Cerebellar cortex (tissue), 1 donor: ENCODE data around the gene LCOR.
A peak's percentile ranks its signal among the peaks of the same experiment; 100 is the strongest.

Source experiments
- DNase-seq: peaks from one replicate; pipeline ENCODE4 v3.0.0-alpha.2; 2015; ENCODE audit warnings: low spot score

Gene LCOR

DNA sequence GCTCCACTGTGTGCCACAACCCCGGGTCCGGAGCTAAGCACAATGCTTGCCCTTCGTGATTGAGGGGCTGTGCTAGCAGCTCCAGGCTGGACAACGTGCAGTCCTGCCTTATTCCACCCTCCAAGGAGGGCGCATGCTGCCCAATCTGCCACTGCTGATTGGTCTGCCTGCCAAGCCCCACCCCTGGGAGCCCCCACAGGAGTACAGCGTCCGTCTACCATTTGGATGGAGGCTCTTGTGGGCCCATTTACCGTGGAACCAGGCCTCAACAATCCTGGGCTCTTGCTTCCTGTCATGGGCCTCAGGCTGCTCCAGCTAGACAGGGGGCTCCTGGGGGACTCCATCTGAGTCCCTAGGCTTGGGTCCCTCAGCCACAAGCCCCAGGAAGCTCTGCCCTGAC lies 180.4 kb downstream of the LCOR start:
- no peak for DNase-seq

DNA sequence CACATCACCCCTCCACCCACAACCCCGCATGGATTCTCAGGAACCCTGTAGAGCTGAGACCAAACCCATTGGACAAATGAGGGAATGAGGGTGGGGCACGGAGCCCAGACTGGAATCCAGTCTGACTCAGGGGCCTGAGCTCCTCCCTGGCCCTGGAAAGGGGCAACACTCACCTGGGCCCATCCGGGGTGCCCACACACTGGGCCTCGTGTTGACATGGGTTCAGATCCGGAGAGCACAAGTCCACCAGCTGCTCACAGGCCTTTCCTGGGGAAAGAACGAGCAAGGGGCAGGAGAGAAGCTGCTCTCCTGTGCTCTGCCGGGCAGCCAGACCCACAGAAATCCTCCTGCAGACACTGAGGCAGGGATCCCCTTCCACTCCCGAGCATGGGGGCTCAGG lies 181.5 kb downstream of the LCOR start:
- no peak for DNase-seq

DNA sequence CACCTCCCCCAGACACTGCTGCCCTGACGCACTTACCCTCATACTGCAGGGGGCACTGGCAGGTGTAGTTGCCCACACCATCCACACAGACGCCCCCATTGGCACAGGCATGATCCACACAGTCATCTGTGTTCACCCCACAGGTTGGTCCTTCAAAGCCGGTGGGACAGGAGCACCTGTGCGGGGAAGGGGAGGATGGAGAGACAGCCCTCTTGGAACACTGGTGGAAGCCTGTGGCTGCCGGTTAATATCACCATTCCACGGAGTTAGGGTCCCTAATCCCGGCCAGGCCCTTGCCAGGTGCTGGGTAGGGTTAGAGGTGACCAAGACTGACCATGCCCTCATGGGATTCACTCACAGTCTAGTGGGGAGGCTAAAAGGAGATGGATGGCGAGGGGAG lies 181.9 kb downstream of the LCOR start:
- no peak for DNase-seq

DNA sequence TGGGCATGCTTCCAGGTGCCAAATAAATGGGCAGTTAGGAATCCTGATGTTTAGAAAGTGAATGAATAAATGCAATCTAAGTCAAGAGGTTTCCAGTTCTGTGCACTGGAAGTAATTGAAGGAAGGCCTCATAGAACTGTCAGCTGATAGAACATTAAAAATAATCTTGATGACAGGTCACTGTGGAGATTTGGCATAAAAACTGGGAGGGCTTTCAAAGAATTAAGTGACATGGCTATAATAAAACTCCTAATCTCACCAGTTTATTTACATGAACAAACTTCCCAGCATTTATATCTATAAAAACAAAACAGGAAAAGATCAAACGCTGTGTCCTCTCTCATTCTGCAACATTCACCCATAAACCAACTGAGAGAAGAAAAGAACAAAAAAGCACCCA lies 183.1 kb downstream of the LCOR start:
- DNase-seq, result no peak

DNA sequence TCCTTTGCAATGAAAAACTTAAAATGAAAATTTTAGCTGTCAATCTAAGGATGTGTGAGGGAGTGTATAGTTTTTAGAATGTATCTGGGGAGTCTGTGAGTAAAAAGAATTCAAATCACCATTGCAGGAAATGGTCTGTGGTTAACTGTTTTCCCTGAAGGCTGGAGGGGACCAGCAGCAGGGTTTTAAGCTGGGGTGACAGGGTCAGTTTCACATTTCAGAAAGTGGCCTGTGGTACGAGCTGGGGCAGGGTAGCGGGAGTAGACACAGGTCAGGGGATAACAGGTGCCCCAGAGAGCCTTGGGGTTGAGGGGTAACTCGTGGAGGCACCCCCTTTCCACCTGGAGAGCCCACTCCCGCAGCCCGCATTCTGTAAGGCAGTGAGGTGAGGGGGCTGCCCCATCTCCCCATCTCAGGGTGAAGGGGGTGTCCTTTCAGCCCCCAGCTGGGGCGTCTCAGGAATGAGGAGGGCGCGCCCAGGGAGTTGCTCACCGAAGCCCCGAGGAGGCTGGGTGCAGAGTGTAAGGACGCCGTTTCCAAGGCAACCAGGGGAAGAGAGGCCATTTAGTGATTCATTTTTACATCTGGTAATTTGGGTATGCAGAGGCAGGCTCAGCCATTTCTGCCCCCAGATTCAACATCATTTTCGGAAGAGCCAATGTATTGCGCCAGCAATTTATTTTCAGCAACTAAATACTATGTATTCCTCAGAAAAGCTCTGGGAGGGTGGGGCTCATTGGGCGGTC lies 184.8 kb downstream of the LCOR start:
- no peak for DNase-seq

DNA sequence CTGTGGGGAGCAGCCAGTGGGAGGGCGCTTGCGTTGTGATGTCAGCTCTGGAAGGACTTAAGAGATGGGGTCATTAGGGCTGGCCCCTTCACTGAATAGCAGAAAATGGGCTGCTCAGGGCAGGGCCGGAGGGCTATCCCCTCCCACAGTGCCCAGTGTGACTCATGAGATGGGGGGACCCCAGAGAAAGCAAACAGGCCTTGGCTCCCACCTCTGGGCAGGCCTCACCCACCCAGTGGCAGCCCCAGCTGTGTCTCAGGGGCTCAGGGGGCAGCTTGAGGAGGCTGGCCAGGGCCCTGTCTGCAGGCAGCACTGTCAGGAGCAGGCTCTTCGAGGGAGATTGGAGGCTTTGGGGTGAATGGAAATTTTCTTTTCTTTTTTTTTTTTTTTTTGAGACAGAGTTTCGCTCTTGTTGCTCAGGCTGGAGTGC lies 185.4 kb downstream of the LCOR start:
- no peak for DNase-seq

DNA sequence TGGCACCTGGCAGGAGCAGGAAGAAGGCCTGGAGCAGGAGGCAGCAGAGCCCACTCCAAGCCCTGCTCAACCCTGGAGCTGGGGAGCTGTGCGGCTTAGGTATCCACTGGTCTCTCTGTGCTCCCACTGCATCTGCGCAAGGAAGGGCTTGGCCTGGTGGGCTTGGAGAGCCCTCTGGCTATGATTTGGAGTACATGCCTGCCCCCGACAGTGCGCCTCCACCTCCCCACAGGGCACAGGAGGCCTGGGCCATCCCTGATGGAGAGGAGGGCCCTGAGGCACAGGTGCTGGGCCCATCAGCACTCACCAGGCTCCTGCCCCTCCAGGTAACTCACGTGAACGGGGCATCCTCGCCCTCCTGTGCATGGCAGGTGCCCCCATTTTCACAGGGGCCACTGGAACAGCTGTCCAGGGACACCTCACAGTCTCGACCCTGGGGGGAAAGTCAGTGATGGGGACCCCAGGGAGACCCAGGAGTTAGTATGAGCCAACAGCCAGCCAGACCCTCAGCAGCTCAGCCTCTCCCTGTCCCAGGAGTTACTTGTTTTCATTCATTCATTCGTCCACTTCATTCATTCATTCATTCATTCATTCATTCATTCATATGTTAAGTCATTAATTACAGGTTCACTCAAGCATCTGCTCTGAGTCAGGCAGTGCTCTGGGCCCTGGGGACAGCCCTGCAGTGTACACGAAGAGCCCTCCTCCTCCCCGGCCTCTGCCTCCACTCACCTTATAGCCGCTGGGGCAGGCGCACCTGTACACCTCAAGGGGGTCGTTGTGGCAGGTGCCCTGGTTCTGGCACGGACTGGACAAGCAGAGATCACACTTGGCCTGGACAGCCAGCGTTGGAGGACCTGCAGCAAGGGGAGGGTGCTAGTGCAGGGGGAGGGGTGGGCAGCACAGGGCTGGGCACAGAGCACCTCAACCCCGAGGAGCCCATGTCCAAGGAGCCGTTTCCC lies 186.4 kb downstream of the LCOR start:
- no peak for DNase-seq

DNA sequence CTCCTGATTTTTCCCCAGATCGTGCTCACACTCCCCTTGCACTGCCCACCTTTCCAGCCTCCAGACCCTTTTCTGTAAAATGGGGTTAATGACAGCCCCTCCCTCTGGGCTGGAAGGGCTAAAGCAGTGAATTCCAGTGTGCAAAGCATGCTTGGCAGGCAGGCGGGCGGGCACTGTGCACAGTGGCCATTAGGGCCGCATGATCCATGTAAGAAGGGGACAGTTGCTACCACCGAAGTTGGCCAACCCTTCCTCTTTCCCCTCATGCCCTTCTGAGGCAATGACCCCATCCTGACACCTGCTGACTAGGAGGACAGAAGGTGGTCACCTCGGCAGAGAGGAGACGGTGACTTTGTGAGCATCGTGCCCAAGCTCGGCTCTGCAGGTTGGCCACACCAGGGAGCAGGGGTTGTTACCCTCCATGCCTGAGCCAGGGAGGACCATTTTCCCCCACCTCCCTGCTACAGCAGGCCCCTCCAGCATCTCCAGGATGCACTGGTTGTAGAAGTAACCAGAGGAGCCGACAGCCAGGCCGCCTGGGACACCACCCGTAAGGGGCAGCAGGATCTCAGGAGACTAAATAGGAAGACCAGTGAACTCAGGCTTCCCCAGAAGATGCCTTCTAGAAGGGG lies 187.2 kb downstream of the LCOR start:
- no peak for DNase-seq

DNA sequence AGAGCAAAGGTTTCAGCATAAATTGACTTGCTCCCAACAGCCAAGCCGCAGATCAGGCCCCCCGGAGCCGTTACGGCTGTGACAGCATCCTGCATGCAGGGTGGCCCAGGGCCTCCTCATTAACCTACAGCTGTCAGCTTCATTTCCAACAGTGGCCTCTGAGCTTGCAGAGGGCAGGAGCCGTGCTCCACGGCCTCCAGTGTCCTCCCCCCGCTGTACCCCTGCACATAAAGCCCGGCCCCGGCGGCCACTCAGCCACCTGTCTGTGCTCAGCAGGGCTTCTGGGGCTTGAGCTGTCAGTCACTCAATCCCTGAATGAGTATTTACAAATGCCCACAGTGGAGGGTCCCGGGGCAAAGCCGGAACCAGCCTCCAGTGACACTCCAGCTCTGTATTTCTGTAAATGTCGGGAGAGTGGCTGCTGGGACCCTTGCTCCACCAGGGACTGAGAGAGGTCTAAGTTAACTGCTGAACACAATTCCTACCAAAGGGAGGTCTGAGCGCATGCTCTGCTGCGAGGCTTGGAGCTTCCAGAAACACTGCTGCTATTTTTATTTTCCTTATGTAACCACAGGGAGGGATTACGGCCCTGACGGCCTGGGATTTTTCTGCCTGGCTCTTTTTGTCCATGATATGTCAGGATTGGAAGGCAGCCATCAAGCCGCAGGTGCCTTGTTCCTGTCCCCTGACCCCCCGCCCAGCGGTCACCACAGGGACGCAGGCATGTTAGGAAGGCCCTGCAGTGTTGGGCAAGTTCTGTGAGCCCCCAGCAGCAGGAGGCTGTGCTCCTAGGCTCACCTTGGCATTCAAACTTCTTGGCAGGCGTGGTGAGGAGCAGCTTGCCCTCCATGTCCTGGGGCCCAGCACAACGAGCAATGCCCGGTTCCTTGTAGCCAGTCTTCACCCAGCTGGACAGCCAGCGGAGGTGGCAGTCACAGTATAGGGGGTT lies 188.6 kb downstream of the LCOR start:
- peak; percentile 97 for DNase-seq

DNA sequence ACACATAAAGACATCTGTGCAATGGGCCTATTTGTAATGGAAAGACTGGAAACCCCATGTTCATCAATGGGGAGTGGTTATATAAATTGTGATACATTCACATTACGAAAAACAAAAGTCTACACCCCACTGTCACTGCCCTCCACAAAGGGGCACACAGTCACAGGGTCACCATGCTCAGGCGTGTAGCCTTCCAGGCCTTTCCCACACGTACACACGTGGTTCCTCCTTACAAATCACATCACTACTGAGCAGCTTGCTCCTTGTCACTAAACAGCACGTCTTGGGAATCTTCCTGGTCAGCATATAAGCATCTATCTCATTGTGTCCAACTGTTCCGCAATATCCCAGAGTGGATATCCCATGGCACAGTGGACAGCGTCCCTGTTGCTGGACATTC lies 190.5 kb downstream of the LCOR start:
- DNase-seq, result peak; percentile 22

DNA sequence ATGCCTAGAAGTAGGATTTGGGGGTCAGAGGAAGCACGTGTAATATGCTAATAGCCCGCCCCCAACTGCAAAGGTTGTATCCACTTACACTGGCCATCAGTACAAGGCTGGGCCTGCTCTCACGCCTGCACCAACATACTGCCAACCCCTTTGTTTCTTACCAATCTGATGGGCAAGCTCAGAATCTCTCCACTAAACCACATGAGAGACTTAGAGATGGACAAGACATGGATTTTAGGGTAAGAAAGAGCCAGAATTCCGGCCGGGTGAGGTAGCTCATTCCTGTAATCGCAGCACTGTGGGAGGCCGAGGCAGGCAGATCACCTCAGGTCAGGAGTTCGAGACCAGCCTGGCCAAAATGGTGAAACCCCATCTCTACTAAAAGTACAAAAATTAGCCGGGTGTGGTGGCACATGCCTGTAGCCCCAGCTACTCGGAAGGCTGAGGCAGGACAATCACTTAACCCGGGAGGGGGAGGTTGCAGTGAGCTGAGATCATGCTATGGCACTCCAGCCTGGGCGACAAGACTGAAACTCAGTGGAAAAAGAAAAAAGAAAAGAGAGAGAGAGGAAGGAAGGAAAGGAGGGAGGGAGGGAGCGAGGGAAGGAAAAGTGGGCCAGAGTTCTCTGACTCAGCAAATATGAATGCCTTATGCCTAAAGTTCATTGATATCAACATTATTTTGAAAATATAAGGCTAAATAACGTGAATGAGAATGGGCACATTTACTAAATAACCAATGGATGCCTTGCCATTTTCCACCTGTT lies 191.5 kb downstream of the LCOR start:
- peak; percentile 20 for DNase-seq

DNA sequence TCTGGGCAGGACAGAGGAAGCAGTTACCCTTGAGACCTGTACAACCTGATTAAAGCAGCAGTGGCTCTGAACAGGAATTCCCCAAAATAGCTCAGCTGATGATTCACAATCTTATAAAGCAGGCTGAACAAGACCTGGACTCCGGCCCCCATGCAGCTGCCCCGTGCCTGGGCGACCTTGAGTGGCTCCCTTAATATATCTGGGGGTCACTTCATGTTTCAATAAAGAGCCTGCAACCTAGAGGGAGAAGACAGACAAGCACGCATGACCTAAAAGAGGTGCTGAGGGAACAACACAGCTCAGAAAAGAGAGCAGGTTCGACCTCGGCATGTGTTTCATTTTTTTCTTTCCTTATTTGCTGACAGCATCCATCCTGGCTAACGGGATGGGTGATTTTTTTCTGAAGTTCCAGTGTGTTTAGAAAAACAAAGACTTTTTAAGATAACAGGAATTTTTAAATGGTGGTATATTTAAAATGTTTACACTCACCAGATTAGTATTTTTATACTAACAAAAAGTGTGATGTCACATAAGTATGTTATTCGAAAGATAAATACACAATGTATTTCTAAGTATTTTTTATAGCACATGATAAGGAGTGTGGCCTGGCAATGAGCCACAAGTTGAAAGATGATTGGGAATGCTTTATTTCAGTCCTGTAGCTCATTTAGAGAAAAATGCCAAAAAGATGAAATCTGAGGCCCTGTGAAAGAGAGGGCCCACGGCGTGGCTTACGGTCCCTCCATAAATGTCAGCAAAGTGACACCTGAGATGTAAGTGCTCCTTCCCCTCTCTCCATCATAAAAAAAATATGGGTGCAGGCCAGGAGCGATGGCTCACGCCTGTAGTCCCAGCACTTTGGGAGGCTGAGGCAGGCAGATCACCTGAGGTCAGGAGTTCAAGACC lies 192.3 kb downstream of the LCOR start:
- DNase-seq, result peak; percentile 77

DNA sequence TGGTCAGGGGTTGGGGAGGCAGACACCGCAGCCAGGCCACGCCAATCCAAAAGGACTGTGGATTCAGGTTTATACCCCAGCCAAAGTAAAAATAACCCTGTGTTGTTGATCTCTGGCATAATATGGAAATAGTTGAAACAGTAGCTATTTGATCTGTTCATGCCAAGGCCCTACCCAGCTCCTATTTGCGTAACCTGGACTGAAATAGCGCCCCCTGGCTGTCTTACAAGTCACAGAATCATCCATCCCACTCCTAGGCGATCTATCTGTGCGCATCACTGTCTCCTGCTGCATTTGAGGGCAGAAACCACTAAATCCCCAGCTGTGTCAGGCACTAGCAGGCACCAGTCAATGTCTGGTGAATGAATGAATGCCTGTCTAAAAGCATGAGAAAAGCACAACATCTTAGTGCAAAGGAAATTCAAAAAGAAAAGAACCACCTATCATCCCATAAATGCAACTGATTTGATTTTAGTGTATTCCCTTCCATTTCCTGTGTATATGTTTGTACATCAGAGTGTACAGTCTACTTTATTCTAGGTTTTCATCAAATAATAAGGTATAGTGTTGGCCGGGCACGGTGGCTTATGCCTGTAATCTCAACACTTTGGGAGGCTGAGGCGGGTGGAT lies 193.6 kb downstream of the LCOR start:
- DNase-seq, result peak; percentile 55

DNA sequence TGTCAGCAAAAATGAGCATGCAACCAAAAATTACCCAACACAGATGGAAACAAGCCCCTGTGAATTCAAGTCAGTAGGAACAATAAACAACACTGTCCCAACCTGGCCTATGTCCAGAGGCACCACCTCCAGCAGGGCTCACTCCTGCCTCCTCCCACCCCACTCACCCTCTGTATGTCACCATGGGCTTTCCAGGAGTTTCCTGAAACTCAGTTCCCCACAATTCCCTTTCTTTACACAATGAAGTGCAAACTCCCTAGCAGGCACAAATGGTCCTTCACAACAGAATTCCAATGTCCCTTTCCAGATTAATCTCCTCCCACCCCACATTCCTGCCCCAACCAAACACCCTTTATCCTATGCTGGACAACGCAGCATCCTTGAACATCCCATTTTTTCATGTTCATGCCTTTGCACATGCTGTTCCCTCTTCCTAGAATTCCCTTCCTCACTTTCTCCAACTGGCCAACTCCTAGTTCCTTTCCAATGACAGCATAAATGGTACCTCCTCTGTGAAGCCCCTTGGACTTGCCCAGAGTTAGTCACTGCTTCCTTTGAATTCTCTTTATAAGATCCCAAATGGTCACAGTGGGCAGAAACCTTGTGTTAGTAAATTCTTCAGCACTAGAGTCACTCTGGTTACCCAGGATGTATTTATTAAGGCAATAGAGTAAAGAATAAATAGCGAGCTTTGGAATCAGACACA lies 196.2 kb downstream of the LCOR start:
- no peak for DNase-seq

DNA sequence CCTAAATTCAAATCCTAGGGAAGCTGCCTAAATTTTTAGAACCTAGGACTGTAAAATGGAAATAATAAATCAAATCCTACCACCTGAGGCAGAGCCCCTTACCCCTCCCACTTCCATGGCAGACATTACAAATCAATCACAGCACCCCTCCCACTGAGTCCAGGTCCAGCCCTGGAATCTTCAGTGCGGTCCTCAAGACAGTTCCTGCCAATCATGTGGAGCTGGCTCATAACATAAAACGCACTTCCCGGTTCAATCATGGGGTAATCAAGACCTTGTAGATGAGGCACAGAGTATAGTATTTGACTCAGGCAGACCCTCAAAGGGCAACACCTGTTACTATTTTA lies 196.7 kb downstream of the LCOR start:
- no peak for DNase-seq

DNA sequence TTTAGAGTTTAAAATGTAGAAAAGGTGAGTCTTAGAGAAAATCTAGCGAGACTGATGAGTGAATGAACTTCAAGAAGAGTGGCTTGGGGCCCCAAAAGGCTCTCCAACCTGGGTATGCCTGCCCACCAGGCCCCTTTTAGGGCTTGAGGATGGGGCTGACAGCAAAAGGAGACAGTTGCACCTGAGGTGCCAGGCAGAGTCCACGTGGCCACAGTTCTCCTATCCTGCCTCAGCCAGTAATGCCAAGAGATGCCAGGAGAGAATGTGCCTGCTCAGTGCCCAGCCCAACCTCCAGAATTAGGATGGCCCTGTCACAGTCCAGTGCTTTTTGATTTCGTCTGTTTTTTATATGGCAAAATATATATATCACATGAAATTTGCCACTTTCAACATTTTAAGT lies 197.2 kb downstream of the LCOR start:
- no peak for DNase-seq

DNA sequence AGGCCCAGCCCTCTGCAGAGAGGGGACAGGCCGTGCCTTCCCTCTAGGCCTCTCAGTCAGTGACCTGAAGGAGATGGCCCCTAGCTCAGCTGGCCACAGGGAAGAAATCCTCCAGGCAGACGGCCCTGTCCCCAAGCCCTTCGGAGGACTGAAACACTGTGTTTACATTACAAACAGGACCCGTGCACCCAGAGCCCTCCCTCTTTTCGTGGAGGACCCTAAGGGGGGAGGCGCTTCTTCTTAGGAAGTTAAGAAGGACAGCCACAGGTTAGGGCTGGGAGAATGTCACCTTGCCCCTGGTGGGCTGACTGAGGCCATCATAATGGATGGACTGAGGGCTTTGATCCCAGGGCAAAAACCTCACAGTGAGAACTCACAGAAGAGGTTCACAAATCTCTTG lies 198.8 kb downstream of the LCOR start:
- DNase-seq, result no peak

DNA sequence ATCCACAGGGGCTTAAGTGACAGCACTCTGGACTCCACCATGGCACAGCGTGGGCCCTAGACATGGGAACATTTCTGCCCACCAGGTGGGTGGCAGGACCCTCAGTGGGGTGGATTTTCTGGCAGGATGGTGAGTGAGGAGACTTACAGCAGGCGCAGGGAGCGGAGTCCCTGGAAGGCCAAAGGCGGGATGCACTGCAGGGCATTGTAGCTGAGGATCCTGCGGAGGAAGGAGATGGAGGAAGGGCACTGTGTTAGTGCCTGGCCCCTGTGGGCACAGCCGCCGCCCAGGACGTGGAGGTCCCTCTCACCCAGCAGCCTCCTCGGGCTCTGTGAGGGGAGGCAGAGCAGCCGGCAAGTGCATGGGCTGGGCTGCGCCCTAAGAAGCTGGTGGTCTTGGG lies 199.4 kb downstream of the LCOR start:
- no peak for DNase-seq

DNA sequence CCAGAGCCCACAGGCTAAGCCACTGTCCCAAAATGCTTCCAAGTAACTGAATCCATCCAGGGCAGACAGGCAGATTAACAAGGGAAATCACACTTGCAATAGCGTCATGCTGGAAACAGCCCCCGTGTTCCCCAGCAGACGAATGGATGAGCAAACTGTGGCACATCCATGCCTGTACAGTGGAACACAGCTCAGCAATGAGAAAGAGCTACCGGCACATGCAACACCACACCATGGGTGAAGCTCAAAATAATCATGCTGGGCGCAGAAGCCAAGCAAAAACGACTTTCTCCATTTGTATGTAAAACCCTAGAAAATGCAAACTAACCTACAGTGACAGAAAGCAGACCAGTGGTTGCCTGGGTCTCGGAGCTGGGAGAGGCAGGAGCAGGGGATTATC lies 200.5 kb downstream of the LCOR start:
- no peak for DNase-seq
